GM10266 (cell line): ENCODE measurements around the gene ID1.
A peak's percentile ranks its signal among the peaks of the same experiment; 100 is the strongest.
"Not testable (repeated sequence)": the region's sequence is repeated elsewhere in the genome, so short reads cannot be mapped to it uniquely, and the experiment has no call there.

Source experiments
- DNase-seq: peaks from one replicate; pipeline ENCODE4 v3.0.0; 2012; ENCODE audit errors: extremely low spot score
- CTCF ChIP-seq: IDR thresholded peaks from 2 replicates; pipeline ENCODE4 v1.5.1; 2012; ENCODE audit warnings: mild to moderate bottlenecking, low read depth; ENCODE audit not compliant: control insufficient read depth, insufficient read depth; ENCODE audit errors: missing control alignments

The ID1 gene

GRCh38 chr20:31595654-31596411 is 9.3 kb upstream of the ID1 start:
- no peak for TF ChIP-seq CTCF
- no peak for DNase-seq

DNA sequence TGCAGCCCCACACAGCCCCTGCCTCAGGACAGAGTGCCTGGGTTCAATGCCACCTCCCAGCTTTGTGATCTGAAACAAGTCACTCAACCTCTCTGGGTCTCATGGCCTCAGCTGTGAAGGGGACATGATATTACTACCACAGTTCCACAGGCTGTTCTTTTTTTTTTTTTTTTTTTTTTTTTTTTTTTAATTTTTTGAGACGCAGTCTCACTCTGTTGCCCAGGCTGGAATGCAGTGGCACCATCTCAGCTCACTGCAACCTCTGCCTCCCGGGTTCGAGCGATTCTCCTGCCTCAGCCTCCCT is 8.7 kb upstream of the ID1 start:
- not testable (repeated sequence) for DNase-seq

DNA sequence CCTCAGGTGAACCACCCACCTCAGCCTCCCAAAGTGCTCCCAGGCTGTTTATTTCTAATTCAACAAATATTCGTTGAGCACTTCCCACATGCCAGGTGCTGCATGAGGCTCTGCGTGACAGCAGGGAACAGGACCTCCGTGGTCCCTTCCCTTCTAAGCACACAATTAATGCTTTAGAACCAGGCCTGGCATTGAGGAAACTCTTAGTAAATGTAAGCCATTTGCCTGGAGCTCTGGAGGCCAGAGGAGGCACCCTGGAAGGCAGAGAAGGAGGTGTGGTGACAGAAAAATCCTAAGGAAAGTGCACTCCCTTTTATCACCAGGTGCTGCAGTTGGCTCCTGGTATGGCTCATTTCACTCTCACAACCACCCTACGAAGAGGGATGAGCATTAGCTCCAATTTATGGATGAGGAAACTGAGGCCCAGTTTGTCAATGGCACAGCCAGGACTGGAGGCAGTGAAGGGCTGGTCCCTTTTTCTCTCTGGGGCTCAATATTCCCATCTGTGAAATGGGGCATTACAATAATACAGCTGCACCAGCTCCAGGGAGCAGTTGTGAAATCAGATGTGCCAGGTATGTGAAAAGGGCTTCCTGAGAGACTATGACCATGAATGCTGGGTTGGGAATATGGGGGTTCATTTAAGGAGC is 8.1 kb upstream of the ID1 start:
- TF ChIP-seq CTCF: no peak
- no peak for DNase-seq

DNA sequence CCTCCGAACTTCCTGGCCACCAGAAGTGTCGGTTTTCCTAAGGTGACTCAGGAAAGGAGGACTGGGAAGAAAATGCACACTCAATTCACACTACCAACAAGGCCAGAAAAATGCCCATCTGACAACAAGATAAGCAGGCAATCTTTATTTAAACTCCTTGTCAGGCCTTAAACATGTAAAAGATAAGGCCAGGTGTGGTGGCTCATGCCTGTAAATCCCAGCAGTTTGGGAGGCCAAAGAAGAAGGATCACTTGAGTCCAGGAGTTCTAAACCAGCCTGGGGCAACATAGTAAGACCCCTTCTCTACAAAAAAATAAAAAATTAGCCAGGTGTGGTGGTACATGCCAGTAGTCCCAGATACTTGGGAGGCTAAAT is 7.6 kb upstream of the ID1 start:
- no peak for TF ChIP-seq CTCF

DNA sequence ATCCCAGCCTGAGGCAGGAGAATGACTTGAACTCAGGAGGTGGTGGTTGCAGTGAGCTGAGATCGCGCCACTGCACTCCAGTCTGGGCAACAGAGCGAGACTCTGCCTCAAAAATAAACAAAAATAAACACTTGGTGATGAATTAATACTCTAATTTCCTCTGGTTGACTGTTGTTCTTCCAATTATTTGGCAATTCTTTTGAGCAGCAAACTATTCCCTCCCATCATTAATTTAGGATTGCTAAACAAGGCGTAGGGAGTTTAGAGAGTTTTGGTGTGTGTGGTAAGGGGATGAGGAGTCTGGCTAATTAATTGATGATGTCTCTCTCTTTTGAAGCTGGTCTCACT is 2.7 kb upstream of the ID1 start:
- no peak for TF ChIP-seq CTCF
- DNase-seq: no peak

More for the DNA sequence above, 7.6 kb upstream of the ID1 start:
- DNase-seq: no peak

- TF ChIP-seq CTCF: no peak
- peak; percentile 77 for DNase-seq
Measured at GRCh38 chr20:31602779-31603441, 2.2 kb upstream of the ID1 start.

DNA sequence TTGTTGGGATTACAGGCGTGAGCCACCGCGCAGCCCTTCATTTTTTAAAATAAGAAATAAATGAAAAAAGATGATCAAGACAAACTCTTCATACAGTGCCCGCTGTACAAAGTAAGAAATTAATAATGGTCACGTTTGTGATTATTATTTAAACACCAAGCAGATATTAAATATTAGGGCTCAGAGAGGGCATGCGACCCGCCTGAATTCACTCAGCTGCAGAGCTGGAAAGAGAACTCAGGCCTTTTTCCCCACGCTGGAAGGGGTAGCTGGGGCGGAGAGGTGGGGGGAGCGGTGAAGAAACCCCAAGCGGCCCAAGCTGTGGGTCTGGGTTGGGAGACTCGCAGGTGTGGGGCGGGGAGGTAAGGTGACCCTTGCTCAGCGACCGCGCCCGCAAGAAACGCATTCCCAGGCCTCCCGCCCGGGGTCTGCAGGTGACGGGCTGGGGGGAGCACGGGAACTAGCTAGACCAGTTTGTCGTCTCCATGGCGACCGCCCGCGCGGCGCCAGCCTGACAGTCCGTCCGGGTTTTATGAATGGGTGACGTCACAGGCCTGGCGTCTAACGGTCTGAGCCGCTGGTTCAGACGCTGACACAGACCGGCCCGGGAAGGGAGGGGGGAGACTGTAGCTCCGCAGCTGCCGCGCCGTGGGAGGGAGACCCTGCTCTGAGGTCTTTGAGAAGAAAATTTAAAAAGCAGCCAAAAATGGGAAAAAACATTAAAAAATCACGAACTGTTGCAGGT is 1.1 kb upstream of the ID1 start:
- peak; percentile 87 for DNase-seq
- no peak for TF ChIP-seq CTCF
